GM15510 (cell line): ENCODE measurements around the gene RALGDS.
A peak's percentile ranks its signal among the peaks of the same experiment; 100 is the strongest.

Experiments
- POLR2A ChIP-seq: IDR thresholded peaks from 3 replicates; pipeline ENCODE4 v1.6.1; 2011; ENCODE audit warnings: borderline replicate concordance; ENCODE audit not compliant: insufficient read length; ENCODE audit errors: extremely low read depth

RALGDS gene

GRCh38 chr9:133143639-133144141, 22.6 kb upstream of the RALGDS start:
- no peak for TF ChIP-seq POLR2A

- TF ChIP-seq POLR2A: no peak
Observed at GRCh38 chr9:133142684-133143622, 21.9 kb upstream of the RALGDS start.

- TF ChIP-seq POLR2A: no peak
Observed at GRCh38 chr9:133141833-133142595, 21.0 kb upstream of the RALGDS start.

GRCh38 chr9:133140606-133141005, 19.6 kb upstream of the RALGDS start:
- no peak for TF ChIP-seq POLR2A

- TF ChIP-seq POLR2A: no peak
Observed at GRCh38 chr9:133140174-133140505, 19.1 kb upstream of the RALGDS start.

GRCh38 chr9:133139246-133140173, 18.5 kb upstream of the RALGDS start:
- no peak for TF ChIP-seq POLR2A

GRCh38 chr9:133137451-133138231, 16.6 kb upstream of the RALGDS start:
- TF ChIP-seq POLR2A: no peak

- no peak for TF ChIP-seq POLR2A
Observed at GRCh38 chr9:133135146-133135745, 14.2 kb upstream of the RALGDS start.

GRCh38 chr9:133134388-133135145, 13.5 kb upstream of the RALGDS start:
- TF ChIP-seq POLR2A: no peak

- TF ChIP-seq POLR2A: peak; percentile 23
Observed at GRCh38 chr9:133133681-133134387, 12.8 kb upstream of the RALGDS start.

GRCh38 chr9:133132174-133132573, 11.1 kb upstream of the RALGDS start:
- TF ChIP-seq POLR2A: no peak

- no peak for TF ChIP-seq POLR2A
Observed at GRCh38 chr9:133131506-133131905, 10.5 kb upstream of the RALGDS start.
